H1 (cell line): ENCODE data around the gene ULK3. TPM values are rescaled to one million over a fixed set of nuclear protein-coding genes. Genes with fewer than 3 reads are reported as not detected.
A peak's percentile ranks its signal among the peaks of the same experiment; 100 is the strongest.

Experiments used
- BACH1 ChIP-seq: IDR thresholded peaks from 2 replicates; pipeline ENCODE4 v1.6.1; 2012; ENCODE audit warnings: low read length, improper control_type of control experiment
- CHD1 ChIP-seq: IDR thresholded peaks from 2 replicates; pipeline ENCODE4 v1.6.1; 2012; ENCODE audit warnings: low read depth, low read length, improper control_type of control experiment
- CREB1 ChIP-seq: IDR thresholded peaks from 2 replicates; pipeline ENCODE4 v1.6.1; 2012; ENCODE audit warnings: inconsistent platforms
- CTCF ChIP-seq, 3 experiments: IDR thresholded peaks; 1 replicate in 2 of 3; 2 replicates in 1 of 3; pipeline versions ENCODE4 v1.5.1 to v1.6.1; 2011; ENCODE audit warnings: low read length in 3 of 3, mild to moderate bottlenecking in 3 of 3, inconsistent platforms in 2 of 3, low read depth in 1 of 3, moderate library complexity in 1 of 3; ENCODE audit not compliant: insufficient read depth in 1 of 3; ENCODE audit errors: control extremely low read depth in 1 of 3
- E2F6 ChIP-seq: IDR thresholded peaks from 2 replicates; pipeline ENCODE4 v1.6.1; 2012; ENCODE audit warnings: inconsistent platforms
- EGR1 ChIP-seq: IDR thresholded peaks from 2 replicates; pipeline ENCODE4 v1.6.1; 2011; ENCODE audit warnings: low read depth, low read length, borderline replicate concordance
- EP300 ChIP-seq, 2 experiments: IDR thresholded peaks; 1 replicate in 1 of 2; 2 replicates in 1 of 2; pipeline ENCODE4 v1.6.1; 2011 to 2012; ENCODE audit warnings: low read depth in 2 of 2, low read length in 2 of 2, mild to moderate bottlenecking in 2 of 2, borderline replicate concordance in 1 of 2, inconsistent platforms in 1 of 2, moderate library complexity in 1 of 2
- JUND ChIP-seq: IDR thresholded peaks from 2 replicates; pipeline ENCODE4 v1.6.1; 2011; ENCODE audit warnings: mild to moderate bottlenecking, improper control_type of control experiment, low read length
- KDM1A ChIP-seq: fragments of 200-600, 300-600 bp; sonication (generic); IDR thresholded peaks from 2 replicates; pipeline ENCODE4 v1.7.1; 2016; ENCODE audit warnings: mild to moderate bottlenecking, low read length, borderline replicate concordance
- KDM4A ChIP-seq: IDR thresholded peaks from one replicate; pipeline ENCODE4 v1.7.1; 2012; ENCODE audit warnings: low read depth, mild to moderate bottlenecking, moderate library complexity, low read length, inconsistent platforms; ENCODE audit not compliant: severe bottlenecking
- MAFK ChIP-seq: IDR thresholded peaks from 2 replicates; pipeline ENCODE4 v1.6.1; 2012; ENCODE audit warnings: low read depth, mild to moderate bottlenecking, improper control_type of control experiment, low read length
- NANOG ChIP-seq: IDR thresholded peaks from 2 replicates; pipeline ENCODE4 v1.6.1; 2011; ENCODE audit warnings: low read length, low read depth, mild to moderate bottlenecking, inconsistent platforms; ENCODE audit not compliant: insufficient read depth, poor library complexity, severe bottlenecking
- RAD21 ChIP-seq, 2 experiments: IDR thresholded peaks in 1 of 2; conservative IDR thresholded peaks in 1 of 2; 2 replicates each; pipeline ENCODE4 v1.6.1; 2011; ENCODE audit warnings: low read depth in 2 of 2, low read length in 2 of 2, improper control_type of control experiment in 1 of 2, inconsistent platforms in 1 of 2, mild to moderate bottlenecking in 1 of 2, moderate library complexity in 1 of 2
- SP1 ChIP-seq: IDR thresholded peaks from 2 replicates; pipeline ENCODE4 v1.6.1; 2011; ENCODE audit warnings: low read depth, low read length
- SP4 ChIP-seq: IDR thresholded peaks from 2 replicates; pipeline ENCODE4 v1.6.1; 2012; ENCODE audit warnings: low read length, inconsistent platforms
- TAF7 ChIP-seq: optimal IDR thresholded peaks from 2 replicates; pipeline ENCODE3; 2011; ENCODE audit warnings: low read depth, mild to moderate bottlenecking, inconsistent platforms, low read length, moderate library complexity, borderline replicate concordance
- TBP ChIP-seq: IDR thresholded peaks from 2 replicates; pipeline ENCODE4 v1.6.1; 2011; ENCODE audit warnings: low read depth, low read length, improper control_type of control experiment
- TCF12 ChIP-seq: IDR thresholded peaks from 2 replicates; pipeline ENCODE4 v1.6.1; 2011; ENCODE audit warnings: low read depth, mild to moderate bottlenecking, low read length
- YY1 ChIP-seq: IDR thresholded peaks from 2 replicates; pipeline ENCODE4 v1.6.1; 2011; ENCODE audit warnings: low read depth, mild to moderate bottlenecking, low read length
- polyA plus RNA-seq, 7 experiments: library from polyadenylated mRNA; depleted of rRNA in 3 of 7; stranded (reverse) in 5 of 7; unstranded in 2 of 7; fragments of >200 nt in 5 of 7; fragments of 200-250 nt in 2 of 7; gene quantifications; 1 replicate in 5 of 7; 2 replicates in 1 of 7; 4 replicates in 1 of 7; pipeline versions ENCODE4 v1.2.1 to v1.2.3, GENCODE V29; 2011 to 2013; ENCODE audit warnings: missing spikeins in 2 of 7, mixed read lengths in 2 of 7
- total RNA-seq: library from RNA; stranded (reverse); fragmentation: NEBNext Ultra II Directional; extraction: Animal tissue kit (Norgen Biotek cat#: 25700); gene quantifications from 2 replicates; pipeline ENCODE4 v1.2.1, GENCODE V29; 2021

Gene ULK3
- total and polyA plus RNA-seq, 2 of the 8 experiments (the other 6 are each of a cell fraction or from before 2014, with no cell fraction given) = 27.1 to 34.4 TPM

- TF ChIP-seq E2F6 (no peak), SP4 (peak; percentile 55; the same call in 1 of the 2 replicates), MAFK (peak; percentile 58; the same call in 1 of the 2 replicates), TBP (no peak), CTCF (IDR thresholded peaks at IDR 0.05; ENCODE audit: control extremely low read depth in 1 of 3, insufficient read depth in 1 of 3, low read depth in 1 of 3, low read length in 3 of 3) (peak; percentile 73 to 98 (median 97)), NANOG (no peak), YY1 (peak; percentile 62; the same call in 1 of the 2 replicates), CHD1 (no peak), SP1 (no peak), RAD21 (IDR thresholded peaks at IDR 0.05 in 1 of 2, conservative IDR thresholded peaks at IDR 0.05 in 1 of 2; ENCODE audit: low read depth in 2 of 2, low read length in 2 of 2) (peak; percentile 62 to 76), KDM1A (no peak), TCF12 (0 out of 2 replicates have a peak, but pooled peaks have one; percentile 55), TAF7 (peak; percentile 25), BACH1 (peak; percentile 66; the same call in 1 of the 2 replicates), EGR1 (peak; percentile 18; the same call in 1 of the 2 replicates), KDM4A (no peak), JUND (peak; percentile 50; the same call in 1 of the 2 replicates), CREB1 (peak; percentile 19; the same call in 1 of the 2 replicates), EP300 (IDR thresholded peaks at IDR 0.05; ENCODE audit: borderline replicate concordance in 1 of 2, low read depth in 2 of 2, low read length in 2 of 2) (peak in 1 of 2 experiments; percentile 35; a peak in 1 of 3 replicates)
These were observed 7.6 kb downstream of the ULK3 start (continued) for GRCh38 chr15:74835312-74835823.
